K562 (cell line): Measurements from ENCODE around the gene IARS2.

Experiments used
- EZH2 ChIP-seq: IDR thresholded peaks from 2 replicates; pipeline ENCODE4 v1.6.1; 2012; ENCODE audit warnings: low read depth, mild to moderate bottlenecking, inconsistent platforms, low read length, borderline replicate concordance
- L3MBTL2 ChIP-seq: fragments of 450-650 bp; IDR thresholded peaks from 2 replicates; pipeline ENCODE4 v1.6.1; 2016; ENCODE audit warnings: mild to moderate bottlenecking, moderate library complexity
- NR4A1 ChIP-seq, 2 experiments: fragments of 250-450 bp in 1 of 2; fragments of 450-650 bp in 1 of 2; sonication (Bioruptor Pico) in 1 of 2; IDR thresholded peaks; 2 replicates each; pipeline versions ENCODE4 v1.4.0 to v1.6.1; 2016 to 2020; ENCODE audit warnings: mild to moderate bottlenecking in 2 of 2, missing compliant biosample characterization in 1 of 2, missing genetic modification characterization in 1 of 2, moderate library complexity in 1 of 2
- POLR2A ChIP-seq: fragments of 450-650 bp; conservative IDR thresholded peaks from 2 replicates; pipeline ENCODE4 v1.6.1; 2016
- SIN3A ChIP-seq, 2 experiments: fragments of 150-350 bp in 1 of 2; IDR thresholded peaks; 2 replicates each; pipeline ENCODE4 v1.6.1; 2011 to 2016; ENCODE audit warnings: borderline replicate concordance in 2 of 2, low read depth in 2 of 2, low read length in 2 of 2, mild to moderate bottlenecking in 2 of 2, moderate library complexity in 2 of 2; ENCODE audit not compliant: control insufficient read depth in 1 of 2
- TCF7L2 ChIP-seq: fragments of 150-350 bp; IDR thresholded peaks from 2 replicates; pipeline ENCODE4 v1.6.1; 2016; ENCODE audit warnings: low read depth, mild to moderate bottlenecking, low read length, moderate library complexity
- ZNF224 ChIP-seq: sonication (generic); formaldehyde crosslinking; IDR thresholded peaks from 2 replicates; pipeline ENCODE4 v1.8.0; 2022; ENCODE audit warnings: mild to moderate bottlenecking, missing genetic modification reagents
- ZNF311 ChIP-seq: fragments of 250-450 bp; sonication (Bioruptor Pico); IDR thresholded peaks from 2 replicates; pipeline ENCODE4 v1.4.0; 2020; ENCODE audit warnings: mild to moderate bottlenecking, moderate library complexity
- ZNF830 ChIP-seq: fragments of 250-450 bp; sonication (Bioruptor Pico); IDR thresholded peaks from 2 replicates; pipeline ENCODE4 v1.5.0; 2021; ENCODE audit warnings: mild to moderate bottlenecking
- TF ChIP-seq, protein P1 (sequence below), 3 experiments: IDR thresholded peaks in 2 of 3; conservative IDR thresholded peaks in 1 of 3; 2 replicates each; pipeline ENCODE4 v1.5.1; 2011 to 2012; ENCODE audit warnings: low read length in 3 of 3, mild to moderate bottlenecking in 3 of 3, control low read depth in 2 of 3, improper control_type of control experiment in 1 of 3, inconsistent platforms in 1 of 3, low read depth in 1 of 3, mixed read lengths in 1 of 3, moderate library complexity in 1 of 3; ENCODE audit not compliant: insufficient read depth in 2 of 3
- TF ChIP-seq, protein P2 (sequence below): fragments of 250-450 bp; sonication (Bioruptor Pico); IDR thresholded peaks from 2 replicates; pipeline ENCODE4 v1.5.0; 2020; ENCODE audit warnings: mild to moderate bottlenecking
- TF ChIP-seq, protein P3 (sequence below), 2 experiments: fragments of 450-650 bp in 1 of 2; sonication (generic) in 1 of 2; formaldehyde crosslinking; conservative IDR thresholded peaks; 2 replicates each; pipeline versions ENCODE4 v1.4.0 to v1.8.1; 2020 to 2022; ENCODE audit warnings: mild to moderate bottlenecking in 1 of 2, missing genetic modification reagents in 1 of 2

DNA sequence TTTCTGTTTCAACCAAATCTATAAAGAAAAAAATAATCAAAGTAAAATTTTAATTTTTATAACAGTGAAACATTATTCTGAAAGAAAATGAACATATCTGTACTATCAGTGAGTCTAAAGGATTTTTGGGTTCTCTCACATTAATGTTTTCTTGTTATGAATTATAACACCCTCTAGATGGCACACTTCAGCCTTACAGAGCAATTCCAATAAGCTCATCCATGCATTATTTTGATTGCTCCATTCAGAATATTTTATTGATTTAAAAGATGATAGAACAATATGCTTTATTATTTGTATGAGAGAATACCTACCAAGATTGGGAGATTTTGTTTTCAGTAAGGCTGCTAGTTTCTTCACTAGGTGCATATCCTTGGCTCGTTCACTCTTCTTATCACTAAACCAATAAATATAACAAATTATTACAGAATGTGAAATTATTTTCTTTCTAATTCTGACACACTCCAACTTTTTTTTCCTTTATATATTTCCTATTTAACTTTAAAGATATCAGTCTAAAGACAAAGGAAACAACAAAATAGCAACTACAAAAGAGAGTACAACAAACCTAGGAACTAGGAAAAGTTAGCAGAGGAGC lies 95.9 kb downstream of the IARS2 start:
- no peak for TF ChIP-seq ZNF311
- TF ChIP-seq ZNF830 (CRISPR knock-in tag), result no peak
- no peak for TF ChIP-seq TCF7L2
- TF ChIP-seq, protein P1, sequence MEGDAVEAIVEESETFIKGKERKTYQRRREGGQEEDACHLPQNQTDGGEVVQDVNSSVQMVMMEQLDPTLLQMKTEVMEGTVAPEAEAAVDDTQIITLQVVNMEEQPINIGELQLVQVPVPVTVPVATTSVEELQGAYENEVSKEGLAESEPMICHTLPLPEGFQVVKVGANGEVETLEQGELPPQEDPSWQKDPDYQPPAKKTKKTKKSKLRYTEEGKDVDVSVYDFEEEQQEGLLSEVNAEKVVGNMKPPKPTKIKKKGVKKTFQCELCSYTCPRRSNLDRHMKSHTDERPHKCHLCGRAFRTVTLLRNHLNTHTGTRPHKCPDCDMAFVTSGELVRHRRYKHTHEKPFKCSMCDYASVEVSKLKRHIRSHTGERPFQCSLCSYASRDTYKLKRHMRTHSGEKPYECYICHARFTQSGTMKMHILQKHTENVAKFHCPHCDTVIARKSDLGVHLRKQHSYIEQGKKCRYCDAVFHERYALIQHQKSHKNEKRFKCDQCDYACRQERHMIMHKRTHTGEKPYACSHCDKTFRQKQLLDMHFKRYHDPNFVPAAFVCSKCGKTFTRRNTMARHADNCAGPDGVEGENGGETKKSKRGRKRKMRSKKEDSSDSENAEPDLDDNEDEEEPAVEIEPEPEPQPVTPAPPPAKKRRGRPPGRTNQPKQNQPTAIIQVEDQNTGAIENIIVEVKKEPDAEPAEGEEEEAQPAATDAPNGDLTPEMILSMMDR (IDR thresholded peaks at IDR 0.05 in 2 of 3, conservative IDR thresholded peaks at IDR 0.05 in 1 of 3; ENCODE audit: insufficient read depth in 2 of 3, low read depth in 1 of 3, low read length in 3 of 3), result peak in 2 of 3 experiments; percentile 47 to 71; a peak in 3 of 6 replicates
- TF ChIP-seq ZNF224 (CRISPR knock-in tag), result no peak
- TF ChIP-seq SIN3A (IDR thresholded peaks at IDR 0.05; ENCODE audit: borderline replicate concordance in 2 of 2, control insufficient read depth in 1 of 2, low read depth in 2 of 2, low read length in 2 of 2), result no peak
- no peak for TF ChIP-seq L3MBTL2
- TF ChIP-seq, protein P2, sequence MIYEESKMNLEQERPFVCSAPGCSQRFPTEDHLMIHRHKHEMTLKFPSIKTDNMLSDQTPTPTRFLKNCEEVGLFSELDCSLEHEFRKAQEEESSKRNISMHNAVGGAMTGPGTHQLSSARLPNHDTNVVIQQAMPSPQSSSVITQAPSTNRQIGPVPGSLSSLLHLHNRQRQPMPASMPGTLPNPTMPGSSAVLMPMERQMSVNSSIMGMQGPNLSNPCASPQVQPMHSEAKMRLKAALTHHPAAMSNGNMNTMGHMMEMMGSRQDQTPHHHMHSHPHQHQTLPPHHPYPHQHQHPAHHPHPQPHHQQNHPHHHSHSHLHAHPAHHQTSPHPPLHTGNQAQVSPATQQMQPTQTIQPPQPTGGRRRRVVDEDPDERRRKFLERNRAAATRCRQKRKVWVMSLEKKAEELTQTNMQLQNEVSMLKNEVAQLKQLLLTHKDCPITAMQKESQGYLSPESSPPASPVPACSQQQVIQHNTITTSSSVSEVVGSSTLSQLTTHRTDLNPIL (CRISPR knock-in tag), result no peak
- TF ChIP-seq NR4A1 (CRISPR knock-in tag; IDR thresholded peaks at IDR 0.05), result no peak
- no peak for TF ChIP-seq NR4A1 (tag; IDR thresholded peaks at IDR 0.05)
- TF ChIP-seq POLR2A, result no peak
- TF ChIP-seq, protein P3, sequence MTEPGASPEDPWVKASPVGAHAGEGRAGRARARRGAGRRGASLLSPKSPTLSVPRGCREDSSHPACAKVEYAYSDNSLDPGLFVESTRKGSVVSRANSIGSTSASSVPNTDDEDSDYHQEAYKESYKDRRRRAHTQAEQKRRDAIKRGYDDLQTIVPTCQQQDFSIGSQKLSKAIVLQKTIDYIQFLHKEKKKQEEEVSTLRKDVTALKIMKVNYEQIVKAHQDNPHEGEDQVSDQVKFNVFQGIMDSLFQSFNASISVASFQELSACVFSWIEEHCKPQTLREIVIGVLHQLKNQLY (CRISPR knock-in tag; conservative IDR thresholded peaks at IDR 0.05), result no peak
- no peak for TF ChIP-seq EZH2
